Measurements from ENCODE around the gene MPST.

MPST gene

DNA sequence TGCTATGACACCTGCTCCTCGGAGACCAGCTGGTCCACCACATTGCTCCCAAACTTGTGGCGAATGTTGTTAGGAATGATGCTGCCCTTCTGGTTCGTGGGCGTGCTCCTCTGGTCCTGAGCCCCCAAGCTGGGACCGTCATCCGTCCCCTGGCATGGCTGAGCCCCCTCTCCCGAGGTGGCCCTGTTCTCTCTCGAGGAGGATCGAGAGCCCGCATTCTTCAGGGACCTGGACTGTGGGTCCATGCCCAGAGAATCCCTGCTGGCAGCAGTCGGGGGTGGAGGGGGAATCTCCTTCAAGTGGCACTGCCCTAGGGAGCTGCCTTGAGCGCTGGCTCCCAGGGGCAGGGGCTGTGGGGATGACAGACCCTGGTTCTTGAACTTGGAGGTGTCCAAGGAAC lies 17.7 kb upstream of the MPST start:
- DNase-seq: no peak

- no peak for DNase-seq
Observed at GRCh38 chr22:37002633-37003032, 16.9 kb upstream of the MPST start.

DNA sequence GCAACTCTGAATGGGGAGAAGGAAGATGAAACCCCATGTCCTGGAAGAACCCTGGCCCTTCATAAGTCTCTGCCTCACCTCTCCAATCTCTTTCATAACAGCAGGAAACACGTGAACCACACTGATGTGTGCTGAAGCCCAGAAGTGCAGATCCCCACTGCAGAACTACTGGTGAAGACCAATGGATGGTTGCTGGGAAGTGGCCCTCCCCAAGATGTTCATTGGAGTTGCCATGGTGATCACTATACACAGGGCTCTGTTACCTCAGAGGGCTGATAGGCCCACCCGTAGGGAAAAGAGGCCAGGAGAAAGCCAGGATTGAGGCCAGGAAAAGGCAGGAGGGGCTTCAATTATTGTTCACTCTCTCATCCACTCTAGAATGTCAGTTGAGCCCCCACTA lies 11.9 kb upstream of the MPST start:
- DNase-seq: no peak

DNA sequence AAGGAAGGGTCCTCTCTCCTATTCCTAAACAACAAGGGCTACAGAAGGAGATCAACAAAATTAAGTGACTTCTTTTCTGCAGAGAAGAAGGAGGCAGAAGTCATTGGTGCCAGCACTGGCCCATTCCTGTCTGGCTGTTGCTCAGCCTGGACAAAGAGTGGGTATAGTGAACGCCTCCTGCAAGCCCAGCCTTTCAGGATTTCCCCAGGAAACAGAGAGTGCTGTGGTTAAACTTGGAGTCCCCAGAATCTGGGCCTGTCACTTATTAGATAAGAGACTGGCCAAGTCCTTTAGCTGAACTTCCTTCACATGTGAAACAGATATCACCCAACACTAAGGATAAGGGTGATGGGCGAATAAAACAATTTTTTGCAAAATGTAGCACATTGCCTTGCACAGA lies 11.2 kb upstream of the MPST start:
- no peak for DNase-seq

DNA sequence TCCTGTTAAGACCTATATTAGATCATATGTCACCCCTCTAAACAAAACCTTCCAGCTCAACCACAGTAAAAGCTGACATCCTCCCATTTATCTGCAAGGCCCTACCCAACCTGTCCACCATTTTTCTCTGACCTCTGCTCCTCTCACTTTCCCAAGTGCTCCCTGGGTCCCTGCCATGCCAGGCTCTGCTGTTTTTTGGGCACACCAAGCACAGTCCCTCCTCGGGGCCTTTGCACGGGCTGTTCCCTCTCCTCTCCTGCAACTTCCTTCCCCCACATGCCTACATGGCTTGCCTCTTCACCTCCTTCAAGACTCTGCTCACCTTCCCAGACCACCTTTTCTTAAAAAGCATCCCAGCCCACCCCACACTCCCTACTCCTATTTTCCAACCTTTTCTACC lies 10.1 kb upstream of the MPST start:
- no peak for DNase-seq

DNA sequence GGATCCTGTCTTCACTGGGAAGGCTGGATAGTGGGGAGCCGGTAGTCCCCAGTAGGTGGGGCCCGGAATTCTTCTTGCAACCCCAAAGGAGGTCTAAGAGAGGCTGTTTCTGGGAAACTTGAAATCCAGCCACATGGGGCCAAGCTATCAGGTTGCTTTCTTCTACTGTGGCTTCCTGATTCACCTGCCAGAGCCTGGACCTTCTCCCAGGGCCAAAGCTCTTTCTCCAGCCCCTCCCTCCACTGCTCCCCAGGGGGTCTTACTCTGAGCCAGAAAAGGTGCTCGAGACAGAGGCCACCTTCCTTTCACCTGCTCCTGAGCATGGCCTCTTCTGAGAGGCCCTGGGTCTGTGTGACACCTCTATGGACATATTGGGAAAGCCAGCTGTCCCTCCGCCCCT lies 9.4 kb upstream of the MPST start:
- no peak for DNase-seq

GRCh38 chr22:37010976-37011375 lies 8.6 kb upstream of the MPST start:
- no peak for DNase-seq

GRCh38 chr22:37011472-37011871 lies 8.1 kb upstream of the MPST start:
- no peak for DNase-seq

- DNase-seq: no peak
Observed at GRCh38 chr22:37012262-37012904, 7.2 kb upstream of the MPST start.

GRCh38 chr22:37012956-37013355 lies 6.6 kb upstream of the MPST start:
- DNase-seq: no peak

DNA sequence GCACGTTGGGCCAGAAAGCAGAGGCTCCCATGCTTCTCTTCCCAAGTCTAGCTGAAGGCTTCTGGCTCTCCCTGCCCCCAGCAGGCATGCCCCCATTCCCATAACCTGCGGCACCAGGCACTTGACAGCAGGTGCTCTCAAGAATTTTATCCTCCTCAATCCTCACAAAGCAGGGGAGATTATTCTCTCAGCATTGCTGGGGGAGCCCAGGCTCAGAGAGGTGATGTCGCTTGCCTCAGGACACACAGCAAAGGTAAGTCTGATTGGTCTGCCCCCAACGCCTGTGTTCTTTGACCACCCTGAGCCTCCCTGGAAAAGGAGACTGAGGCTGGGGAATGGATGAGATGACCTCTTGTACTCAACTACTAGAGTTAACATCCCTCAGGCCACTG lies 5.1 kb upstream of the MPST start:
- DNase-seq: no peak

GRCh38 chr22:37014835-37015586 lies 4.5 kb upstream of the MPST start:
- DNase-seq: no peak

DNA sequence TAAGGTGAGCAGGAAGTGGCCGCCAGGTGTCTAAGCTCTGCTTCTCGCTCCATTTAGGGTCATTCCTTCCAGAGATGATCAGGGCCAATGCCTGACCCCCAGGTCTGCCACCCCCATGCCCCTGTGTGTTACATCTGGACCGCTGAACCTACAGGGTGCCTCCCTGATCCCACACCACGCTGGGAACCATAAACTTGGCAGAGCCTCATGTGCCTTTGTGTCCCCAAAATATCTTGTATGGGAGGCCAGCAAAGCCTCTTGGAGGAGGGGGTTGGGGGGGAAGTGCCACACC lies 4.0 kb upstream of the MPST start:
- DNase-seq: no peak

- DNase-seq: no peak
Observed at GRCh38 chr22:37016134-37016910, 3.2 kb upstream of the MPST start.

DNA sequence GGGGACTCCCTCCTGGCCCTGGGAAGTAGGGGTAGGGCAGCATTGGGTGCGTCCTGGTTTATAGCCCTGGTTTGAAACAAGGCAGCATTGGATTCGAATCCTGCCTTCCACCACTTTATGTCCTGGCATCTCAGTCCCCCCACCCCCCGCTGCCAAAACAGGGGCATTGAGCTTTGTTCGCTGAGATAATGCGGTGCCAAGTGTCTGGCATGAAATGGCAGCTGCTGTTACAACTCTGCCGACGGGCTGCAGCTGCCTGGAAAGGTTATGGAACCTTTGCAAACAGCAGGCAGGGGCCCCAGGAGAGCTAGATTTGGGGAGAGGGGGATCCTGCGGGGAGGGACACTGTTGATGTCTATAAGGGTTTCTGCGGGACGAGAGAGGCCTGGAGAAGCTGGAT lies 2.2 kb upstream of the MPST start:
- no peak for DNase-seq

- no peak for DNase-seq
Observed at GRCh38 chr22:37018086-37018814, 1.3 kb upstream of the MPST start.

GRCh38 chr22:37018815-37019308 lies 680 bp upstream of the MPST start:
- no peak for DNase-seq

DNA sequence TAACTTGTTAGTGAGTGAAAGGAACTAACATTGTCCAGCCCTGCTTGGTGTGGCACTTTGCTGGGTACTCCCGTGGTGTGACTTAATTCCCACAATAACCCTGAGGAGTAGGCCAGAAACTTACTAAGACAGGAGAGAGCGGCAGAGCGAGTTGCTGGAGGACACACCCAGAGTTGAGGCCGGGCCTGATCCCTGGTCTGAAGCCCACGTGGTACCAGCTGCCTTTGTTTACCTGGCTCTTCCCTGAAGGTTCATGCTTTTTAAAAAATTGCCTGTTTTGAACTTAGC lies 594 bp downstream of the MPST start:
- peak; percentile 4 for DNase-seq

- DNase-seq: no peak
Observed at GRCh38 chr22:37021041-37021440, 1.5 kb downstream of the MPST start.

GRCh38 chr22:37021710-37022482 lies 2.4 kb downstream of the MPST start:
- no peak for DNase-seq

DNA sequence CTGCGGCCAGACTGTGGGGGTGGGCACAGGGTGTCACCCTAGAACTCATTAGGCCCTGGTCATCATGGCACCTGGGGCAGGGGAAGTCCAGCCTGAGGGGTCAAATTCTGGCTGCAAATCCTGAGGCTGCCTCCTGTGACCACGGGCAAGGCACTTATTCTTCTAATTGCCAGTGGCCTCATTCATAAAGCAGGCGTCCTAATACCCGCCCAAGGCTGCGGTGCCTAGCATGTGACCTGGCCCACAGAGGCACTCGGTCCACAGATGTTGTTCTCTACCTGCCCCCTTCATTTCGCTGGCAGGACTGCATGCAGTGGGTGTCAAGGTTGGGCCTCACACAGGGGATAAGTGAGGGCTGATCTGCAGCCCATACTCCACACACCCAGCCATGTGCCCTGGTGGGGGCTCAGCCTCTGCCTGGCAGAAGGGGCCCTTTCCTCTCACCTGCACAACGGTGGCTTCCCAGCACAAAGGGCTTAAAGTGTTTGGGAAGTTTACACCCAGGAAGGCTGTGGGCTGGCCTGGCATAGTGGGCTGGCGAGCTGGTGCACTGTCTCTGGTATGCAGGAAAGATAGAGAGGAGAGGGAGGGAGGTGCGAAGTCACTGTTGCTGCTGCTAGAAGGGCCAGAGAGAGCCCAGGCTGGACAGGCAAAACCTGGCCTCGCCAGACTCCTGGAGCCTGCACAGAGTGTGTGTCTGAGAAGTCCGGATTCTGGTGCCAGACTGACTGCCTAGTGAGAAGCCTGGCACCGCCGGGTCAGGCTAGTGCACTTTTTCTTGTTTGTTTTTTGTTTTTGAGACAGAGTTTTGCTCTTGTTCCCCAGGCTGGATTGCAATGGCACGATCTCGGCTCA lies 3.2 kb downstream of the MPST start:
- no peak for DNase-seq

All from NCI-H446 treated with DMSO at 0.1 percent for 48 hours (cell line).